Prostate gland (tissue), 2 donors: ENCODE results near the gene PGPEP1.

Experiments
- CTCF ChIP-seq, 4 experiments: fragments of 200-600 bp in 2 of 4; fragments of 450-650 bp in 2 of 4; sonication (generic) in 2 of 4; IDR thresholded peaks; 1 replicate in 3 of 4; 2 replicates in 1 of 4; pipeline ENCODE4 v1.5.1; 2016 to 2019; ENCODE audit warnings: antibody characterized with exemption in 4 of 4, mild to moderate bottlenecking in 2 of 4, moderate library complexity in 2 of 4
- POLR2A ChIP-seq: fragments of 450-650 bp; IDR thresholded peaks from one replicate; pipeline ENCODE4 v1.6.1; 2016; ENCODE audit warnings: antibody characterized with exemption, mild to moderate bottlenecking
- POLR2AphosphoS5 ChIP-seq: sonication (generic); formaldehyde crosslinking; IDR thresholded peaks from one replicate; pipeline ENCODE4 v1.6.1; 2017; ENCODE audit warnings: antibody characterized with exemption

GRCh38 chr19:18397242-18398202 is 57.1 kb downstream of the PGPEP1 start, which contains the start of gene LRRC25:
- TF ChIP-seq CTCF (IDR thresholded peaks at IDR 0.05) (no peak), POLR2AphosphoS5 (no peak), POLR2A (peak; percentile 24)
